Measurements from ENCODE around the gene LCOR. TPM values are rescaled to one million over a fixed set of nuclear protein-coding genes. Genes with fewer than 3 reads are reported as not detected.

LCOR gene
- total RNA-seq, 1 donor from 2014 or later: 35.3 TPM

GRCh38 chr10:97011397-97011796, 179.3 kb downstream of the LCOR start:
- no peak for TF ChIP-seq EZH2 (IDR thresholded peaks at IDR 0.05)
- TF ChIP-seq CTCF (IDR thresholded peaks at IDR 0.05): no peak
- TF ChIP-seq EZH2phosphoT487 (IDR thresholded peaks at IDR 0.05): no peak
- Histone ChIP-seq H3K4me3 (no peak overlapping the region), H3K36me3 (no peaks in the 10 kb centered on the region), H4K20me1 (ENCODE audit: low read depth) (no peaks in the 10 kb centered on the region), H3K27me3 (no peaks in the 10 kb centered on the region), H3K4me1 (no peaks in the 10 kb centered on the region), H3F3A (ENCODE audit: low read depth) (no peaks in the 10 kb centered on the region), H3K9ac (no peak overlapping the region), H3K27ac (no peak overlapping the region), H3K4me2 (no peak overlapping the region), H3K79me2 (ENCODE audit: low read depth) (no peaks in the 10 kb centered on the region), H2AFZ (replicated peaks) (no peak overlapping the region), H3K9me3 (ENCODE audit: low read depth) (no peaks in the 10 kb centered on the region)
- H3K4me1 Mint-ChIP-seq: no peaks in the 10 kb centered on the region
- H3K9me3 Mint-ChIP-seq: peaks cover 20% of the 10 kb centered on the region
- DNase-seq (ENCODE audit: low spot score): no peak
- no peak overlapping the region for H3K4me3 Mint-ChIP-seq
- H3K27me3 Mint-ChIP-seq (ENCODE audit: insufficient read depth, low read depth): peaks cover 14% of the 10 kb centered on the region
- no peak overlapping the region for H3K27ac Mint-ChIP-seq
- no peaks in the 10 kb centered on the region for H3K36me3 Mint-ChIP-seq

GRCh38 chr10:97012470-97012869, 180.4 kb downstream of the LCOR start:
- no peaks in the 10 kb centered on the region for H4K20me1 ChIP-seq (ENCODE audit: low read depth)
- peaks cover 8% of the 10 kb centered on the region for H3K4me1 ChIP-seq
- H3K36me3 ChIP-seq: no peaks in the 10 kb centered on the region
- H3K9me3 ChIP-seq (ENCODE audit: low read depth): no peaks in the 10 kb centered on the region
- DNase-seq (ENCODE audit: low spot score): no peak
- Mint-ChIP-seq H3K4me3 (no peak overlapping the region), H3K4me1 (peaks cover 5% of the 10 kb centered on the region), H3K9me3 (peaks cover 10% of the 10 kb centered on the region), H3K27me3 (ENCODE audit: insufficient read depth, low read depth) (peaks cover 17% of the 10 kb centered on the region), H3K36me3 (no peaks in the 10 kb centered on the region), H3K27ac (no peak overlapping the region)
- no peaks in the 10 kb centered on the region for H3K27me3 ChIP-seq
- no peak overlapping the region for H3K9ac ChIP-seq
- H3K4me2 ChIP-seq: no peak overlapping the region
- no peak for TF ChIP-seq CTCF (IDR thresholded peaks at IDR 0.05)
- no peak for TF ChIP-seq EZH2phosphoT487 (IDR thresholded peaks at IDR 0.05)
- no peak for TF ChIP-seq EZH2 (IDR thresholded peaks at IDR 0.05)
- H3K27ac ChIP-seq: no peak overlapping the region
- H3F3A ChIP-seq (ENCODE audit: low read depth): no peaks in the 10 kb centered on the region
- H3K4me3 ChIP-seq: no peak overlapping the region
- H3K79me2 ChIP-seq (ENCODE audit: low read depth): no peaks in the 10 kb centered on the region
- no peak overlapping the region for H2AFZ ChIP-seq (replicated peaks)

- H4K20me1 ChIP-seq (ENCODE audit: low read depth): no peaks in the 10 kb centered on the region
- H3K4me3 ChIP-seq: no peak overlapping the region
- Mint-ChIP-seq H3K36me3 (no peaks in the 10 kb centered on the region), H3K27ac (no peak overlapping the region), H3K4me3 (no peak overlapping the region), H3K9me3 (peaks cover 4% of the 10 kb centered on the region), H3K4me1 (peaks cover 8% of the 10 kb centered on the region), H3K27me3 (ENCODE audit: insufficient read depth, low read depth) (peaks cover 17% of the 10 kb centered on the region)
- H3K36me3 ChIP-seq: no peaks in the 10 kb centered on the region
- H3K27me3 ChIP-seq: no peaks in the 10 kb centered on the region
- no peak overlapping the region for H3K4me2 ChIP-seq
- no peak overlapping the region for H3K27ac ChIP-seq
- no peak overlapping the region for H2AFZ ChIP-seq (replicated peaks)
- no peaks in the 10 kb centered on the region for H3K79me2 ChIP-seq (ENCODE audit: low read depth)
- no peak for TF ChIP-seq EZH2phosphoT487 (IDR thresholded peaks at IDR 0.05)
- no peaks in the 10 kb centered on the region for H3K9me3 ChIP-seq (ENCODE audit: low read depth)
- no peak for DNase-seq (ENCODE audit: low spot score)
- no peaks in the 10 kb centered on the region for H3F3A ChIP-seq (ENCODE audit: low read depth)
- H3K4me1 ChIP-seq: peaks cover 8% of the 10 kb centered on the region
- H3K9ac ChIP-seq: no peak overlapping the region
Observed at GRCh38 chr10:97013568-97013967, 181.5 kb downstream of the LCOR start.

GRCh38 chr10:97013983-97014382, 181.9 kb downstream of the LCOR start:
- Histone ChIP-seq H3K36me3 (no peaks in the 10 kb centered on the region), H3K27me3 (no peaks in the 10 kb centered on the region), H3K9me3 (ENCODE audit: low read depth) (no peaks in the 10 kb centered on the region), H3K9ac (no peak overlapping the region), H3K4me2 (no peak overlapping the region), H3K4me3 (no peak overlapping the region), H2AFZ (replicated peaks) (no peak overlapping the region), H4K20me1 (ENCODE audit: low read depth) (no peaks in the 10 kb centered on the region), H3K27ac (no peak overlapping the region), H3K79me2 (ENCODE audit: low read depth) (no peaks in the 10 kb centered on the region), H3F3A (ENCODE audit: low read depth) (no peaks in the 10 kb centered on the region), H3K4me1 (peaks cover 8% of the 10 kb centered on the region)
- peaks cover 10% of the 10 kb centered on the region for H3K4me1 Mint-ChIP-seq
- no peak overlapping the region for H3K27ac Mint-ChIP-seq
- DNase-seq (ENCODE audit: low spot score): no peak
- peaks cover 19% of the 10 kb centered on the region for H3K27me3 Mint-ChIP-seq (ENCODE audit: insufficient read depth, low read depth)
- H3K36me3 Mint-ChIP-seq: no peaks in the 10 kb centered on the region
- TF ChIP-seq CTCF (IDR thresholded peaks at IDR 0.05) (no peak), EZH2phosphoT487 (IDR thresholded peaks at IDR 0.05) (no peak), EZH2 (IDR thresholded peaks at IDR 0.05) (no peak)
- H3K4me3 Mint-ChIP-seq: no peak overlapping the region
- H3K9me3 Mint-ChIP-seq: peaks cover 4% of the 10 kb centered on the region

Measured in neural progenitor cell (in vitro differentiated cells).